Measurements from ENCODE around the gene LAMC1. TPM values are rescaled to one million over a fixed set of nuclear protein-coding genes. Genes with fewer than 3 reads are reported as not detected.

Gene LAMC1
- total and polyA plus RNA-seq, 3 donors from 2014 or later: 64.5 to 112 (median 106) TPM

- Histone ChIP-seq H3K27ac (no peak overlapping the region), H3K27me3 (no peaks in the 10 kb centered on the region), H3K4me1 (peaks cover 11% of the 10 kb centered on the region), H3K36me3 (ENCODE audit: low read depth, missing control alignments) (no peaks in the 10 kb centered on the region), H3K9me3 (no peaks in the 10 kb centered on the region), H3K4me3 (no peak overlapping the region)
- WGBS, 2 donors: 45 to 63% methylated on average over 3 of the region's 3 CpGs
- TF ChIP-seq CTCF (IDR thresholded peaks at IDR 0.05): no peak
- no peak for TF ChIP-seq POLR2A (IDR thresholded peaks at IDR 0.05)
- intact Hi-C loops (cut with DNase I; ENCODE audit: low total_unique reads): no loop called here
- DNase-seq: no peak
Measured at GRCh38 chr1:183039985-183040447, 16.8 kb downstream of the LAMC1 start.

DNA sequence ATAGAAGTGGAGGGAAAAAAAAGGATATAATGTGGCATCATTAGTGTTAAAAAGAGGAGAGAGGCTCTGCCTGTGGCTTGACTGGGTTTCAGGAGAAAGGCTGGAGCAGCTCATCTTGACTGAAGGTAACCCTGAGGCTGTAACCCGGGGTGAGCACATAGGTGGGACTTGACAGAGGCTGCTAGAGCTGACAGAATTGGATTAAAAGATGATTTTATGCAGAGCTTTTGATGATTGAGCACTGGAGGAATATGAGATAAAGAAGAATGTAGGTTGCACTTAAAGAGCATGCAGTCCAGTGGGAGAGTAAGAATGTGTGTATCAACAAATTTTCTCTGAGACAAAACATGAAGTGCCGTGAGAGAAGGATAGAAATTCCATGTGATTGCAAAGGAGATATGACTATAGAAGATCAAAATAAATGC, 17.3 kb downstream of the LAMC1 start:
- intact Hi-C loops (cut with DNase I; ENCODE audit: low total_unique reads): no loop called here
- H3K36me3 ChIP-seq (ENCODE audit: low read depth, missing control alignments): no peaks in the 10 kb centered on the region
- no peaks in the 10 kb centered on the region for H3K9me3 ChIP-seq
- no peaks in the 10 kb centered on the region for H3K27me3 ChIP-seq
- DNase-seq: no peak
- WGBS, 2 donors: 36 to 56% methylated on average over 2 of the region's 2 CpGs
- H3K27ac ChIP-seq: no peak overlapping the region
- no peak overlapping the region for H3K4me3 ChIP-seq
- H3K4me1 ChIP-seq: peaks cover 11% of the 10 kb centered on the region
- TF ChIP-seq CTCF (IDR thresholded peaks at IDR 0.05) (no peak), POLR2A (IDR thresholded peaks at IDR 0.05) (no peak)

DNA sequence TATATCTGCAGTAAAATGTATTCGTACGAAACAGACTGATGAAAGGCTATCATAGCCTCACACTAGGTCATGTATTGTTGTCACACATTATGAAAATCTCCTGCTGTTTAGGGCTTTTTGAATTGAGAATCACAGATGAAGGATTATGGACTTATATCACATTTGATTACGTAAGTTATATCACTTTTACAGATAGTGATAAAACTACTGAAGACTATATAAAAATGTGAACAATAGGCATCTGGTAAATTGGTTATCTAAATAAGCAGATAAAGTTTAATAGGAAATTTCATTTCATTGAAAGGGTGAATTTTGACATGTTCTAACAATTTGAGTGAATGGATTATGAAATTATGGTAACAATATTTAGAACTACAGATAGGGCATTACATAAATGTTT, 20.0 kb downstream of the LAMC1 start:
- no peak overlapping the region for H3K27ac ChIP-seq

GRCh38 chr1:183043872-183044854, 20.9 kb downstream of the LAMC1 start:
- Histone ChIP-seq H3K4me1 (peaks cover 11% of the 10 kb centered on the region), H3K27me3 (no peaks in the 10 kb centered on the region), H3K27ac (peak overlapping the region in 1 of 2 donors; percentile 58), H3K4me3 (no peak overlapping the region), H3K36me3 (ENCODE audit: low read depth, missing control alignments) (no peaks in the 10 kb centered on the region), H3K9me3 (no peaks in the 10 kb centered on the region)
- TF ChIP-seq CTCF (IDR thresholded peaks at IDR 0.05) (no peak), POLR2A (IDR thresholded peaks at IDR 0.05) (no peak)
- intact Hi-C loops (cut with DNase I; ENCODE audit: low total_unique reads): no loop called here
- no peak for DNase-seq
- 44 to 53% methylated on average over 7 of the region's 7 CpGs for WGBS, 2 donors

More for the DNA sequence above, 20.0 kb downstream of the LAMC1 start:
- 65 to 69% methylated on average over 3 of the region's 3 CpGs for WGBS, 2 donors
- Histone ChIP-seq H3K9me3 (no peaks in the 10 kb centered on the region), H3K27me3 (no peaks in the 10 kb centered on the region), H3K4me1 (peaks cover 11% of the 10 kb centered on the region), H3K4me3 (no peak overlapping the region), H3K36me3 (ENCODE audit: low read depth, missing control alignments) (no peaks in the 10 kb centered on the region)
- intact Hi-C loops (cut with DNase I; ENCODE audit: low total_unique reads): no loop called here
- DNase-seq: no peak
- TF ChIP-seq CTCF (IDR thresholded peaks at IDR 0.05): no peak
- no peak for TF ChIP-seq POLR2A (IDR thresholded peaks at IDR 0.05)
